Measurements from ENCODE around the gene KCND1.

Gene KCND1

DNA sequence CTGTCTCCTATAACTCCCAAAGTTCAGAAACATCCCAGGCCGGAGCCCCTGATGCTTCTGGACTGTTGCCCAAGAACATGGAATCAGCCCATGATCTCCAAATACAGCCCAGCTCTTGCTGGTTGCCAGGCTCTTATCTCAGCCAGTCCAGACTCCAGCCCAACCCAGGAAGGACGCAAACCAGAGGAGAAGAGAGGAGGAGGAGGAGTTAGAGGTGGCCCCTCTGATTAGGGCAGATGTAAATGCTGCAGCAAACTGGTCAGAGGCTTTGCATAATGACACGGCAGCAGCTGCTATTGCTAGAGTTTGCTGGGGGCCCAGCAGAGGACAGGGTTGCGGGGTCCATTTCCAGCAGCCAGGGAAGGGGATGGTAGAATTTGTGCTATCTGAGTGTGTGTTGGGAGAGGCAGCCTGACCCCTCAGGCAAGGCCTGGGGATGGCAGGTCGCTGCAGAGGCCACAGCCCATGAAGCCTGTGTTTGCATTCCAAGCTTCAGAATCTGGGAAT, 10.0 kb downstream of the KCND1 start:
- Histone ChIP-seq H3K4me3 (ENCODE audit: insufficient read depth, low read length, poor library complexity, severe bottlenecking) (no peak overlapping the region), H3K27ac (ENCODE audit: low read depth, low read length) (no peak overlapping the region), H3K79me2 (ENCODE audit: insufficient read depth, low read length) (peaks cover 5% of the 10 kb centered on the region; the same call in 1 of the 2 replicates), H2AFZ (ENCODE audit: low read depth, low read length, severe bottlenecking) (no peak overlapping the region), H3K27me3 (ENCODE audit: low read length) (no peaks in the 10 kb centered on the region), H3K36me3 (ENCODE audit: low read length) (no peaks in the 10 kb centered on the region), H3K9me3 (ENCODE audit: insufficient read depth, low read length) (no peaks in the 10 kb centered on the region), H3F3A (ENCODE audit: insufficient read depth) (no peaks in the 10 kb centered on the region), H3K9me2 (replicated peaks; ENCODE audit: insufficient read depth, low read length) (no peaks in the 10 kb centered on the region), H3K4me2 (ENCODE audit: low read depth, low read length, poor library complexity, severe bottlenecking) (no peak overlapping the region), H4K20me1 (ENCODE audit: low read depth, low read length) (no peaks in the 10 kb centered on the region), H3K9ac (ENCODE audit: low read length) (no peak overlapping the region)
- TF ChIP-seq, protein P1, sequence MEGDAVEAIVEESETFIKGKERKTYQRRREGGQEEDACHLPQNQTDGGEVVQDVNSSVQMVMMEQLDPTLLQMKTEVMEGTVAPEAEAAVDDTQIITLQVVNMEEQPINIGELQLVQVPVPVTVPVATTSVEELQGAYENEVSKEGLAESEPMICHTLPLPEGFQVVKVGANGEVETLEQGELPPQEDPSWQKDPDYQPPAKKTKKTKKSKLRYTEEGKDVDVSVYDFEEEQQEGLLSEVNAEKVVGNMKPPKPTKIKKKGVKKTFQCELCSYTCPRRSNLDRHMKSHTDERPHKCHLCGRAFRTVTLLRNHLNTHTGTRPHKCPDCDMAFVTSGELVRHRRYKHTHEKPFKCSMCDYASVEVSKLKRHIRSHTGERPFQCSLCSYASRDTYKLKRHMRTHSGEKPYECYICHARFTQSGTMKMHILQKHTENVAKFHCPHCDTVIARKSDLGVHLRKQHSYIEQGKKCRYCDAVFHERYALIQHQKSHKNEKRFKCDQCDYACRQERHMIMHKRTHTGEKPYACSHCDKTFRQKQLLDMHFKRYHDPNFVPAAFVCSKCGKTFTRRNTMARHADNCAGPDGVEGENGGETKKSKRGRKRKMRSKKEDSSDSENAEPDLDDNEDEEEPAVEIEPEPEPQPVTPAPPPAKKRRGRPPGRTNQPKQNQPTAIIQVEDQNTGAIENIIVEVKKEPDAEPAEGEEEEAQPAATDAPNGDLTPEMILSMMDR (IDR thresholded peaks at IDR 0.05; ENCODE audit: insufficient read depth, low read length, poor library complexity, severe bottlenecking): no peak
- TF ChIP-seq EZH2phosphoT487 (conservative IDR thresholded peaks at IDR 0.05; ENCODE audit: low read length): no peak

DNA sequence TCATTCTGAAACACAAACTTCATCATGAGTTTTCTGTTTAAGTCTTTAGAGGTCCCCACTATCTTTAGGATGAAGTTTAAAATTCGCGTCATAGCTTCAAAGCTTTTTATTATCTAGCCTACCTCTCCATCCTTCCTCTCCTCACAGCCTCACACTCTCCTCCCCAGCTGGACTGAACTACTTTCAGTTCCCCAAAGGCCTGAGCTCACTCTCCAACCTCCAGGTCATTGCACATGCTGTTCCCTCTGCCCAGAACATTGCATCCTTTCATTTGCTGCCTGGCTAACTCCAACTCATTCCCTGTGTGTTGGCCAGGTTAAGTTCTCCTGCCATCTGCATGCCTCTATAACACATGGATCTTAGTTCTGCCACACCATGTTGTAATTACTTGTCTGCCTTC, 11.4 kb downstream of the KCND1 start:
- H3K4me2 ChIP-seq (ENCODE audit: low read depth, low read length, poor library complexity, severe bottlenecking): no peak overlapping the region
- peaks cover 12% of the 10 kb centered on the region; the same call in 1 of the 2 replicates for H3K79me2 ChIP-seq (ENCODE audit: insufficient read depth, low read length)

DNA sequence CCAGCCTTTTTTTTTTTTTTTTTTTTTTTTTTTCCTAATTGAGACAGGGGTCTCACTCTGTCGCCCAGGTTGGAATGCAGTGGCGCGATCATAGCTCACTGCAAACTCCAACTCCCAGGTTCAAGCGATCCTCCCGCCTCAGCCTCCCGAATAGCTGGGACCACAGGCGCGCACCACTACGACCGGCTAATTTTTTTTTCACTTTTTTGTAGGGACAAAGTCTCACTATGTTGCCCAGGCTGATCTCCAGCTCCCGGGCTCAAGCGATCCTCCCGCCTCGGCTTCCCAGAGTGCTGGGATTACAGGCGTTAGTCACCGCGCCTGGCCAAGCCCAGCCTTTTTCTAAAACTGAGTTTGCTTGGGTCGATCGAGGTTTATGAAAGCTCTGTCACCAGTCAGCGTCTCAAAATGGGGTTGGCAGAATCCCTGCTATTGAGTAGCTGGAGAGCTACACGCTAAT, 13.0 kb downstream of the KCND1 start:
- H2AFZ ChIP-seq (ENCODE audit: low read depth, low read length, severe bottlenecking): peak overlapping the region; percentile 74
- peak overlapping the region; percentile 54 for H3K27ac ChIP-seq (ENCODE audit: low read depth, low read length)
- H3K4me3 ChIP-seq (ENCODE audit: insufficient read depth, low read length, poor library complexity, severe bottlenecking): peak overlapping the region; percentile 61

More for the DNA sequence above, 11.4 kb downstream of the KCND1 start:
- no peak overlapping the region for H2AFZ ChIP-seq (ENCODE audit: low read depth, low read length, severe bottlenecking)
- H3K4me3 ChIP-seq (ENCODE audit: insufficient read depth, low read length, poor library complexity, severe bottlenecking): no peak overlapping the region
- H3K27ac ChIP-seq (ENCODE audit: low read depth, low read length): no peak overlapping the region
- H3K9me2 ChIP-seq (replicated peaks; ENCODE audit: insufficient read depth, low read length): no peaks in the 10 kb centered on the region
- no peaks in the 10 kb centered on the region for H3K36me3 ChIP-seq (ENCODE audit: low read length)
- no peaks in the 10 kb centered on the region for H4K20me1 ChIP-seq (ENCODE audit: low read depth, low read length)
- H3K9ac ChIP-seq (ENCODE audit: low read length): no peak overlapping the region
- TF ChIP-seq, protein P1 (IDR thresholded peaks at IDR 0.05; ENCODE audit: insufficient read depth, low read length, poor library complexity, severe bottlenecking): no peak
- no peak for TF ChIP-seq EZH2phosphoT487 (conservative IDR thresholded peaks at IDR 0.05; ENCODE audit: low read length)
- no peaks in the 10 kb centered on the region for H3K27me3 ChIP-seq (ENCODE audit: low read length)
- no peaks in the 10 kb centered on the region for H3K9me3 ChIP-seq (ENCODE audit: insufficient read depth, low read length)
- H3F3A ChIP-seq (ENCODE audit: insufficient read depth): no peaks in the 10 kb centered on the region

More for the DNA sequence above, 13.0 kb downstream of the KCND1 start:
- Histone ChIP-seq H3K36me3 (ENCODE audit: low read length) (no peaks in the 10 kb centered on the region), H3K79me2 (ENCODE audit: insufficient read depth, low read length) (peaks cover 12% of the 10 kb centered on the region; the same call in 1 of the 2 replicates), H3K9ac (ENCODE audit: low read length) (peak overlapping the region; percentile 74), H3K27me3 (ENCODE audit: low read length) (no peaks in the 10 kb centered on the region), H3F3A (ENCODE audit: insufficient read depth) (no peaks in the 10 kb centered on the region), H3K9me3 (ENCODE audit: insufficient read depth, low read length) (no peaks in the 10 kb centered on the region), H3K9me2 (replicated peaks; ENCODE audit: insufficient read depth, low read length) (no peaks in the 10 kb centered on the region), H3K4me2 (ENCODE audit: low read depth, low read length, poor library complexity, severe bottlenecking) (peak overlapping the region; percentile 83), H4K20me1 (ENCODE audit: low read depth, low read length) (no peaks in the 10 kb centered on the region)
- no peak for TF ChIP-seq EZH2phosphoT487 (conservative IDR thresholded peaks at IDR 0.05; ENCODE audit: low read length)
- TF ChIP-seq, protein P1 (IDR thresholded peaks at IDR 0.05; ENCODE audit: insufficient read depth, low read length, poor library complexity, severe bottlenecking): no peak
